ENCODE measurements around the gene IL21R.
"Not testable (repeated sequence)": the region's sequence is repeated elsewhere in the genome, so short reads cannot be mapped to it uniquely, and the experiment has no call there.

The IL21R gene

GRCh38 chr16:27392671-27393070, 9.3 kb upstream of the IL21R start:
- H3K4me1 ChIP-seq (ENCODE audit: insufficient read depth, low read length): no peaks in the 10 kb centered on the region
- H3K9me3 ChIP-seq (ENCODE audit: low read length): no peaks in the 10 kb centered on the region
- H3K4me3 ChIP-seq (ENCODE audit: low read depth in 1 of 2, low read length in 2 of 2): no peak overlapping the region
- no peaks in the 10 kb centered on the region for H3K27me3 ChIP-seq (ENCODE audit: control insufficient read depth in 1 of 2, insufficient read depth in 2 of 2, low read length in 2 of 2)
- H3K27ac ChIP-seq (ENCODE audit: low read depth, low read length): no peak overlapping the region
- H3K9ac ChIP-seq (ENCODE audit: low read length): no peak overlapping the region
- no peaks in the 10 kb centered on the region for H3K36me3 ChIP-seq (ENCODE audit: insufficient read depth, low read length)

- Histone ChIP-seq H3K4me3 (ENCODE audit: low read depth in 1 of 2, low read length in 2 of 2) (no peak overlapping the region), H3K9me3 (ENCODE audit: low read length) (no peaks in the 10 kb centered on the region)
These were observed 7.5 kb upstream of the IL21R start for GRCh38 chr16:27394516-27394915.

GRCh38 chr16:27398341-27398893, 3.6 kb upstream of the IL21R start:
- not testable (repeated sequence) for H3K9ac ChIP-seq (ENCODE audit: low read length); H3K4me1 ChIP-seq (ENCODE audit: insufficient read depth, low read length); H3K9me3 ChIP-seq (ENCODE audit: low read length); H3K4me3 ChIP-seq (ENCODE audit: low read depth in 1 of 2, low read length in 2 of 2); H3K36me3 ChIP-seq (ENCODE audit: insufficient read depth, low read length); H3K27me3 ChIP-seq (ENCODE audit: control insufficient read depth in 1 of 2, insufficient read depth in 2 of 2, low read length in 2 of 2); H3K27ac ChIP-seq (ENCODE audit: low read depth, low read length)

More at GRCh38 chr16:27394516-27394915, 7.5 kb upstream of the IL21R start:
- Histone ChIP-seq H3K4me1 (ENCODE audit: insufficient read depth, low read length) (no peaks in the 10 kb centered on the region), H3K27me3 (ENCODE audit: control insufficient read depth in 1 of 2, insufficient read depth in 2 of 2, low read length in 2 of 2) (no peaks in the 10 kb centered on the region), H3K27ac (ENCODE audit: low read depth, low read length) (no peak overlapping the region), H3K9ac (ENCODE audit: low read length) (no peak overlapping the region), H3K36me3 (ENCODE audit: insufficient read depth, low read length) (no peaks in the 10 kb centered on the region)

- Histone ChIP-seq H3K36me3 (ENCODE audit: insufficient read depth, low read length) (no peaks in the 10 kb centered on the region), H3K27ac (ENCODE audit: low read depth, low read length) (no peak overlapping the region), H3K27me3 (ENCODE audit: control insufficient read depth in 1 of 2, insufficient read depth in 2 of 2, low read length in 2 of 2) (peaks cover 0 to 10% of the 10 kb centered on the region in 2 donors), H3K9me3 (ENCODE audit: low read length) (no peaks in the 10 kb centered on the region), H3K4me3 (ENCODE audit: low read depth in 1 of 2, low read length in 2 of 2) (no peak overlapping the region), H3K9ac (ENCODE audit: low read length) (no peak overlapping the region), H3K4me1 (ENCODE audit: insufficient read depth, low read length) (no peaks in the 10 kb centered on the region)
These were observed 2.8 kb upstream of the IL21R start for GRCh38 chr16:27398894-27399853.

- no peak overlapping the region for H3K27ac ChIP-seq (ENCODE audit: low read depth, low read length)
- H3K4me3 ChIP-seq (ENCODE audit: low read depth in 1 of 2, low read length in 2 of 2): no peak overlapping the region
- no peaks in the 10 kb centered on the region for H3K36me3 ChIP-seq (ENCODE audit: insufficient read depth, low read length)
- no peaks in the 10 kb centered on the region for H3K9me3 ChIP-seq (ENCODE audit: low read length)
- H3K9ac ChIP-seq (ENCODE audit: low read length): no peak overlapping the region
- H3K4me1 ChIP-seq (ENCODE audit: insufficient read depth, low read length): no peaks in the 10 kb centered on the region
- peaks cover 0 to 11% of the 10 kb centered on the region in 2 donors for H3K27me3 ChIP-seq (ENCODE audit: control insufficient read depth in 1 of 2, insufficient read depth in 2 of 2, low read length in 2 of 2)
These were observed 2.0 kb upstream of the IL21R start for GRCh38 chr16:27399969-27400368.

- Histone ChIP-seq H3K4me3 (ENCODE audit: low read depth in 1 of 2, low read length in 2 of 2) (no peak overlapping the region), H3K27me3 (ENCODE audit: control insufficient read depth in 1 of 2, insufficient read depth in 2 of 2, low read length in 2 of 2) (peaks cover 0 to 17% of the 10 kb centered on the region in 2 donors), H3K4me1 (ENCODE audit: insufficient read depth, low read length) (no peaks in the 10 kb centered on the region), H3K36me3 (ENCODE audit: insufficient read depth, low read length) (no peaks in the 10 kb centered on the region), H3K27ac (ENCODE audit: low read depth, low read length) (no peak overlapping the region), H3K9ac (ENCODE audit: low read length) (no peak overlapping the region), H3K9me3 (ENCODE audit: low read length) (no peaks in the 10 kb centered on the region)
These were observed 988 bp upstream of the IL21R start for GRCh38 chr16:27400751-27401620.

GRCh38 chr16:27402569-27402963, 592 bp downstream of the IL21R start:
- H3K4me1 ChIP-seq (ENCODE audit: insufficient read depth, low read length): no peaks in the 10 kb centered on the region
- peaks cover 0 to 21% of the 10 kb centered on the region in 2 donors for H3K27me3 ChIP-seq (ENCODE audit: control insufficient read depth in 1 of 2, insufficient read depth in 2 of 2, low read length in 2 of 2)
- H3K9ac ChIP-seq (ENCODE audit: low read length): no peak overlapping the region
- H3K4me3 ChIP-seq (ENCODE audit: low read depth in 1 of 2, low read length in 2 of 2): no peak overlapping the region
- no peaks in the 10 kb centered on the region for H3K9me3 ChIP-seq (ENCODE audit: low read length)
- no peak overlapping the region for H3K27ac ChIP-seq (ENCODE audit: low read depth, low read length)
- H3K36me3 ChIP-seq (ENCODE audit: insufficient read depth, low read length): no peaks in the 10 kb centered on the region

GRCh38 chr16:27402964-27403600, 1.1 kb downstream of the IL21R start:
- no peaks in the 10 kb centered on the region for H3K4me1 ChIP-seq (ENCODE audit: insufficient read depth, low read length)
- H3K27ac ChIP-seq (ENCODE audit: low read depth, low read length): no peak overlapping the region
- H3K4me3 ChIP-seq (ENCODE audit: low read depth in 1 of 2, low read length in 2 of 2): no peak overlapping the region
- no peaks in the 10 kb centered on the region for H3K9me3 ChIP-seq (ENCODE audit: low read length)
- peaks cover 0 to 21% of the 10 kb centered on the region in 2 donors for H3K27me3 ChIP-seq (ENCODE audit: control insufficient read depth in 1 of 2, insufficient read depth in 2 of 2, low read length in 2 of 2)
- H3K36me3 ChIP-seq (ENCODE audit: insufficient read depth, low read length): no peaks in the 10 kb centered on the region
- no peak overlapping the region for H3K9ac ChIP-seq (ENCODE audit: low read length)

- H3K36me3 ChIP-seq (ENCODE audit: insufficient read depth, low read length): no peaks in the 10 kb centered on the region
- peaks cover 0 to 21% of the 10 kb centered on the region in 2 donors for H3K27me3 ChIP-seq (ENCODE audit: control insufficient read depth in 1 of 2, insufficient read depth in 2 of 2, low read length in 2 of 2)
- H3K4me3 ChIP-seq (ENCODE audit: low read depth in 1 of 2, low read length in 2 of 2): no peak overlapping the region
- H3K9ac ChIP-seq (ENCODE audit: low read length): no peak overlapping the region
- H3K4me1 ChIP-seq (ENCODE audit: insufficient read depth, low read length): no peaks in the 10 kb centered on the region
- H3K27ac ChIP-seq (ENCODE audit: low read depth, low read length): no peak overlapping the region
- no peaks in the 10 kb centered on the region for H3K9me3 ChIP-seq (ENCODE audit: low read length)
These were observed 1.6 kb downstream of the IL21R start for GRCh38 chr16:27403601-27403992.

- no peaks in the 10 kb centered on the region for H3K4me1 ChIP-seq (ENCODE audit: insufficient read depth, low read length)
- no peak overlapping the region for H3K9ac ChIP-seq (ENCODE audit: low read length)
- H3K27me3 ChIP-seq (ENCODE audit: control insufficient read depth in 1 of 2, insufficient read depth in 2 of 2, low read length in 2 of 2): peaks cover 0 to 21% of the 10 kb centered on the region in 2 donors
- no peak overlapping the region for H3K4me3 ChIP-seq (ENCODE audit: low read depth in 1 of 2, low read length in 2 of 2)
- no peaks in the 10 kb centered on the region for H3K9me3 ChIP-seq (ENCODE audit: low read length)
- no peak overlapping the region for H3K27ac ChIP-seq (ENCODE audit: low read depth, low read length)
- H3K36me3 ChIP-seq (ENCODE audit: insufficient read depth, low read length): no peaks in the 10 kb centered on the region
These were observed 2.3 kb downstream of the IL21R start for GRCh38 chr16:27404163-27404823.

Measured in muscle layer of colon (tissue), 2 donors.